H1 (cell line): Measurements from ENCODE around the gene HCST.

ENCODE experiments used
- CREB1 ChIP-seq: IDR thresholded peaks from 2 replicates; pipeline ENCODE4 v1.6.1; 2012; ENCODE audit warnings: inconsistent platforms
- SIN3A ChIP-seq, 2 experiments: IDR thresholded peaks in 1 of 2; conservative IDR thresholded peaks in 1 of 2; 2 replicates each; pipeline ENCODE4 v1.6.1; 2011 to 2012; ENCODE audit warnings: low read length in 2 of 2, improper control_type of control experiment in 1 of 2, low read depth in 1 of 2, mild to moderate bottlenecking in 1 of 2
- SP2 ChIP-seq: IDR thresholded peaks from 2 replicates; pipeline ENCODE4 v1.6.1; 2012; ENCODE audit warnings: mild to moderate bottlenecking, low read length, inconsistent platforms

- TF ChIP-seq SP2 (no peak), CREB1 (no peak), SIN3A (conservative IDR thresholded peaks at IDR 0.05 in 1 of 2, IDR thresholded peaks at IDR 0.05 in 1 of 2; ENCODE audit: low read depth in 1 of 2, low read length in 2 of 2) (no peak)
Observed at GRCh38 chr19:35868823-35869326, 33.5 kb upstream of the HCST start.
